Lower leg skin (tissue), 3 donors: ENCODE measurements around the gene SHPK.

Experiments
- CTCF ChIP-seq, 3 donors: fragments of 450-650 bp; IDR thresholded peaks; one replicate each; pipeline ENCODE4 v1.5.1; 2016; ENCODE audit warnings: antibody characterized with exemption in 3 of 3, mild to moderate bottlenecking in 3 of 3, moderate library complexity in 2 of 3
- POLR2A ChIP-seq, 2 donors: fragments of 450-650 bp; IDR thresholded peaks; one replicate each; pipeline ENCODE4 v1.6.1; 2016 to 2017; ENCODE audit warnings: antibody characterized with exemption in 2 of 2, mild to moderate bottlenecking in 1 of 2, moderate library complexity in 1 of 2

DNA sequence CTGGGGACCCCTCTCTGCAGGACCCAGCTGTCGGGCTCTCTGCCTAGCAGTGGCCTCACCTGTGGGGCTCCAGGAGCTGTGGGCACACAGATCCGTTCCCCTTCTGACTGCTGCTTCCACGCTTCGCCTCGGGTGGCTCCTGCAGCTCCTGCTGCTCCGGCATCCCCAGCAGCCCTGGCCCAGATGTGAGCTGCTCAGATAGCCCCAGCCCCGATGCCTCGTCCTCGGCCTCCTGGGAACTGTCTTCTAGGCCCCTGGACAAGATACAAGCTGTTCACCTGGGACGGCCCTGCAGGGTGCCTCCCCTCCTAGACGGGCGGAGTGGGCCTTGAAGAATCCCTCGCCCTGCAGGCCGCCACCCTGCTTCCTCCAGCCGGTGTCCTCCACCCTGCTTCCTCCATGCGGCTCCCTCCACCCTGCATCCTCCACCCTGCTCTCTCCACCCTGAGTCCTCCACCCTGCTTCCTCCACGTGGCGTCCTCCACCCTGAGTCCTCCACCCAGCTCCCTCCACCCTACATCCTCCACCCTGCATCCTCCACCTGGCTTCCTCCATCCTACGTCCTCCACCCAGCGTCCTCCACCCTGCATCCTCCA lies 43.6 kb upstream of the SHPK start:
- TF ChIP-seq CTCF (IDR thresholded peaks at IDR 0.05), result no peak
- no peak for TF ChIP-seq POLR2A (IDR thresholded peaks at IDR 0.05)
